ENCODE results near the gene ABCB11. TPM values are rescaled to one million over a fixed set of nuclear protein-coding genes. Genes with fewer than 3 reads are reported as not detected.
A peak's percentile ranks its signal among the peaks of the same experiment; 100 is the strongest.

ABCB11 gene
- total and polyA plus RNA-seq, 2 of the 4 experiments (the other 2 are of a cell fraction), result not detected

GRCh38 chr2:168939061-168939460 is 92.1 kb downstream of the ABCB11 start:
- no peak overlapping the region for H3K18ac ChIP-seq (ENCODE audit: low read depth, low read length)
- no peak overlapping the region for H2BK20ac ChIP-seq (ENCODE audit: low read depth, low read length)
- H3K23ac ChIP-seq (ENCODE audit: low read depth, low read length), result no peak overlapping the region
- H2AFZ ChIP-seq (replicated peaks; ENCODE audit: low read length, poor library complexity), result no peak overlapping the region
- no peak overlapping the region for H4K8ac ChIP-seq (ENCODE audit: low read depth in 2 of 2, low read length in 2 of 2)
- no peak overlapping the region for H3K9ac ChIP-seq (ENCODE audit: low read depth, low read length)
- WGBS, 2 experiments (ENCODE audit: extremely low coverage in 2 of 2, insufficient read length in 1 of 2), result no CpG with 5 or more reads among the region's 1 CpG
- H3K9me3 ChIP-seq (ENCODE audit: control insufficient read depth, insufficient read depth, low read length), result no peaks in the 10 kb centered on the region
- H3K9me1 ChIP-seq (ENCODE audit: insufficient read depth, low read length), result no peaks in the 10 kb centered on the region
- no peak overlapping the region for H3K4me2 ChIP-seq (ENCODE audit: low read depth, low read length)
- H3K36me3 ChIP-seq (ENCODE audit: control insufficient read depth, insufficient read depth, low read length), result no peaks in the 10 kb centered on the region
- no peak overlapping the region for H3K4ac ChIP-seq (ENCODE audit: low read depth, low read length)
- no peak overlapping the region for H2BK15ac ChIP-seq (ENCODE audit: low read depth, low read length)
- in situ Hi-C loops (cut with MboI; ENCODE audit: low sequenced_read_pairs) (no loop called here), intact Hi-C loops (cut with micrococcal nuclease) (no loop called here), dilution Hi-C loops (cut with HindIII; ENCODE audit: low sequenced_read_pairs, unreplicated experiment) (no loop called here)
- no peak for DNase-seq
- no peaks in the 10 kb centered on the region for H3K27me3 ChIP-seq (ENCODE audit: control insufficient read depth, insufficient read depth, low read length)
- ATAC-seq (ENCODE audit: low read depth), result no peak
- no peak overlapping the region for H2AK9ac ChIP-seq (replicated peaks; ENCODE audit: low read depth, low read length, poor library complexity)
- ChIA-PET POLR2A (ENCODE audit: unreplicated experiment) (no interaction called here), CTCF (interaction anchor here (1.0 kb wide), 1 partner anchor 86 kb away, joined by 3 read pairs; no protein-coding TSS in a partner anchor)
- H4K91ac ChIP-seq (ENCODE audit: insufficient read depth, low read depth, low read length), result no peak overlapping the region
- no peak overlapping the region for H2AK5ac ChIP-seq (ENCODE audit: low read depth, low read length)
- BruUV-seq (replicated peaks), result no TSS peak
- H3K4me1 ChIP-seq (ENCODE audit: control insufficient read depth, insufficient read depth, low read length), result no peaks in the 10 kb centered on the region
- no peak overlapping the region for H3K56ac ChIP-seq (ENCODE audit: extremely low read depth, insufficient read depth, low read length)
- H3K14ac ChIP-seq (replicated peaks; ENCODE audit: low read depth, low read length), result no peak overlapping the region
- no peak overlapping the region for H2BK120ac ChIP-seq (ENCODE audit: low read depth, low read length)
- TF ChIP-seq CEBPB (IDR thresholded peaks at IDR 0.05; ENCODE audit: low read depth, low read length) (peak; percentile 43), MAZ (IDR thresholded peaks at IDR 0.05; ENCODE audit: borderline replicate concordance, low read depth, low read length) (no peak), RAD21 (IDR thresholded peaks at IDR 0.05; ENCODE audit: low read length) (no peak)
- H2BK5ac ChIP-seq (ENCODE audit: low read depth, low read length, poor library complexity, severe bottlenecking), result no peak overlapping the region
- H3K4me3 ChIP-seq (ENCODE audit: insufficient read depth, low read depth, low read length), result no peak overlapping the region
- no peaks in the 10 kb centered on the region for H4K20me1 ChIP-seq (ENCODE audit: insufficient read depth, low read length)
- no peaks in the 10 kb centered on the region for H3K79me1 ChIP-seq (ENCODE audit: low read depth in 1 of 2, low read length in 2 of 2)
- no peak overlapping the region for H3K27ac ChIP-seq (ENCODE audit: insufficient read depth, low read length)
- H4K5ac ChIP-seq (ENCODE audit: low read depth, low read length), result no peak overlapping the region

Measured in IMR-90 (cell line).